HepG2 (cell line): ENCODE data around the gene TUBA4B. TPM values are rescaled to one million over a fixed set of nuclear protein-coding genes. Genes with fewer than 3 reads are reported as not detected.

Source experiments
- BCL3 ChIP-seq: sonication (generic); formaldehyde crosslinking; IDR thresholded peaks from 2 replicates; pipeline ENCODE4 v1.5.1; 2020; ENCODE audit warnings: mild to moderate bottlenecking, missing genetic modification reagents, moderate library complexity
- CBFB ChIP-seq: sonication (generic); formaldehyde crosslinking; IDR thresholded peaks from 2 replicates; pipeline ENCODE4 v1.4.0; 2020; ENCODE audit warnings: missing genetic modification reagents
- GATAD1 ChIP-seq: IDR thresholded peaks from 2 replicates; pipeline ENCODE4 v1.6.1; 2016; ENCODE audit warnings: missing genetic modification reagents, missing compliant biosample characterization
- JARID2 ChIP-seq: sonication (generic); formaldehyde crosslinking; IDR thresholded peaks from 2 replicates; pipeline ENCODE4 v1.8.1; 2023; ENCODE audit warnings: missing genetic modification reagents, inconsistent platforms; ENCODE audit not compliant: insufficient replicate concordance
- KIAA2018 ChIP-seq: sonication (generic); formaldehyde crosslinking; IDR thresholded peaks from 2 replicates; pipeline ENCODE4 v1.5.0; 2020; ENCODE audit warnings: mild to moderate bottlenecking, missing genetic modification reagents, borderline replicate concordance
- MTA1 ChIP-seq: sonication (generic); formaldehyde crosslinking; IDR thresholded peaks from 2 replicates; pipeline ENCODE4 v1.4.0; 2020; ENCODE audit warnings: missing genetic modification reagents, mild to moderate bottlenecking, borderline replicate concordance
- PITX1 ChIP-seq: sonication (generic); formaldehyde crosslinking; IDR thresholded peaks from 2 replicates; pipeline ENCODE4 v1.5.1; 2020; ENCODE audit warnings: mild to moderate bottlenecking, missing genetic modification reagents
- PTBP1 ChIP-seq: fragments of 200-400 bp; formaldehyde crosslinking; IDR thresholded peaks from 2 replicates; pipeline ENCODE4 v1.6.1; 2018; ENCODE audit warnings: low read length, low read depth; ENCODE audit not compliant: poor library complexity, severe bottlenecking
- SSRP1 ChIP-seq: IDR thresholded peaks from 2 replicates; pipeline ENCODE4 v1.6.1; 2016; ENCODE audit warnings: control low read depth
- YY1 ChIP-seq: IDR thresholded peaks from 2 replicates; pipeline ENCODE4 v1.6.1; 2011; ENCODE audit warnings: low read length, low read depth, moderate library complexity, mild to moderate bottlenecking; ENCODE audit not compliant: insufficient read depth, insufficient replicate concordance
- ZNF687 ChIP-seq: sonication (generic); formaldehyde crosslinking; IDR thresholded peaks from 2 replicates; pipeline ENCODE4 v1.5.1; 2020; ENCODE audit warnings: mild to moderate bottlenecking, missing genetic modification reagents, moderate library complexity
- polyA plus RNA-seq, 8 experiments: library from polyadenylated mRNA; depleted of rRNA in 3 of 8; stranded (reverse) in 7 of 8; unstranded in 1 of 8; fragments of >200 nt; fragmentation: Illumina TruSeq in 4 of 8; extraction: Trizol in 4 of 8; gene quantifications; 2 replicates each; pipeline versions ENCODE4 v1.2.1 to v1.2.3, GENCODE V29; 2011 to 2016; ENCODE audit warnings: low read depth in 4 of 8, missing spikeins in 1 of 8, mixed read lengths in 1 of 8; ENCODE audit not compliant: insufficient read depth in 1 of 8
- total RNA-seq, 5 experiments: library from RNA; depleted of rRNA; stranded (reverse); fragments of >200 nt; fragmentation: Illumina TruSeq; extraction: Trizol; gene quantifications; 2 replicates each; pipeline ENCODE4 v1.2.3, GENCODE V29; 2016; ENCODE audit warnings: low read depth in 1 of 5

TUBA4B gene
- total and polyA plus RNA-seq, 2 of the 13 experiments (the other 11 are each of a cell fraction or from before 2014, with no cell fraction given): 0.18 to 0.22 TPM

- TF ChIP-seq KIAA2018 (CRISPR knock-in tag) (no peak), YY1 (no peak), PTBP1 (no peak), SSRP1 (CRISPR knock-in tag) (no peak; the same call in 1 of the 2 replicates), MTA1 (CRISPR knock-in tag) (no peak), ZNF687 (peak; percentile 59), CBFB (CRISPR knock-in tag) (no peak), PITX1 (no peak), GATAD1 (CRISPR knock-in tag) (no peak), BCL3 (CRISPR knock-in tag) (peak; percentile 9; the same call in 1 of the 2 replicates), JARID2 (CRISPR knock-in tag) (no peak)
Observed at GRCh38 chr2:219250049-219250781, 2.8 kb upstream of the TUBA4B start (continued).
